Measurements from ENCODE around the gene DCDC2B. TPM values are rescaled to one million over a fixed set of nuclear protein-coding genes. Genes with fewer than 3 reads are reported as not detected.
A peak's percentile ranks its signal among the peaks of the same experiment; 100 is the strongest.

Gene DCDC2B
- total and polyA plus RNA-seq, 9 of the 15 experiments (the other 6 are each of a cell fraction or from before 2014, with no cell fraction given), result not detected

- no peak; the same call in none of the 2 replicates for TF ChIP-seq HOMEZ (CRISPR knock-in tag; IDR thresholded peaks at IDR 0.05)
- TF ChIP-seq NCOA4 (IDR thresholded peaks at IDR 0.05; ENCODE audit: partially characterized antibody), result no peak
- no peak for TF ChIP-seq ZNF124 (CRISPR knock-in tag; IDR thresholded peaks at IDR 0.05)
- no peak for TF ChIP-seq ZNF785 (CRISPR knock-in tag; IDR thresholded peaks at IDR 0.05)
- TF ChIP-seq NCOR1 (IDR thresholded peaks at IDR 0.05), result no peak
- TF ChIP-seq ZNF507 (tag; conservative IDR thresholded peaks at IDR 0.05), result no peak
- TF ChIP-seq PTBP1 (IDR thresholded peaks at IDR 0.05; ENCODE audit: low read depth, low read length), result no peak
- TF ChIP-seq RBM15 (IDR thresholded peaks at IDR 0.05; ENCODE audit: insufficient read depth, low read length), result no peak
- TF ChIP-seq ZZZ3 (IDR thresholded peaks at IDR 0.05), result no peak
- TF ChIP-seq, protein P1, sequence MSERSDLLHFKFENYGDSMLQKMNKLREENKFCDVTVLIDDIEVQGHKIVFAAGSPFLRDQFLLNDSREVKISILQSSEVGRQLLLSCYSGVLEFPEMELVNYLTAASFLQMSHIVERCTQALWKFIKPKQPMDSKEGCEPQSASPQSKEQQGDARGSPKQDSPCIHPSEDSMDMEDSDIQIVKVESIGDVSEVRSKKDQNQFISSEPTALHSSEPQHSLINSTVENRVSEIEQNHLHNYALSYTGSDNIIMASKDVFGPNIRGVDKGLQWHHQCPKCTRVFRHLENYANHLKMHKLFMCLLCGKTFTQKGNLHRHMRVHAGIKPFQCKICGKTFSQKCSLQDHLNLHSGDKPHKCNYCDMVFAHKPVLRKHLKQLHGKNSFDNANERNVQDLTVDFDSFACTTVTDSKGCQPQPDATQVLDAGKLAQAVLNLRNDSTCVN (CRISPR knock-in tag; IDR thresholded peaks at IDR 0.05), result no peak
- TF ChIP-seq TCF7 (IDR thresholded peaks at IDR 0.05; ENCODE audit: borderline replicate concordance), result peak; percentile 63; the same call in 1 of the 2 replicates
- TF ChIP-seq POLR3A (IDR thresholded peaks at IDR 0.05; ENCODE audit: borderline replicate concordance, extremely low read depth, insufficient read depth, insufficient read length), result no peak
- TF ChIP-seq DDX20 (tag; IDR thresholded peaks at IDR 0.05; ENCODE audit: low read depth), result 0 out of 2 replicates have a peak, but pooled peaks have one; percentile 10
- TF ChIP-seq CHD2 (IDR thresholded peaks at IDR 0.05; ENCODE audit: low read depth, low read length), result peak; percentile 60
- TF ChIP-seq, protein P2, sequence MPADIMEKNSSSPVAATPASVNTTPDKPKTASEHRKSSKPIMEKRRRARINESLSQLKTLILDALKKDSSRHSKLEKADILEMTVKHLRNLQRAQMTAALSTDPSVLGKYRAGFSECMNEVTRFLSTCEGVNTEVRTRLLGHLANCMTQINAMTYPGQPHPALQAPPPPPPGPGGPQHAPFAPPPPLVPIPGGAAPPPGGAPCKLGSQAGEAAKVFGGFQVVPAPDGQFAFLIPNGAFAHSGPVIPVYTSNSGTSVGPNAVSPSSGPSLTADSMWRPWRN (IDR thresholded peaks at IDR 0.05; ENCODE audit: low read depth), result no peak
- TF ChIP-seq, protein P3, sequence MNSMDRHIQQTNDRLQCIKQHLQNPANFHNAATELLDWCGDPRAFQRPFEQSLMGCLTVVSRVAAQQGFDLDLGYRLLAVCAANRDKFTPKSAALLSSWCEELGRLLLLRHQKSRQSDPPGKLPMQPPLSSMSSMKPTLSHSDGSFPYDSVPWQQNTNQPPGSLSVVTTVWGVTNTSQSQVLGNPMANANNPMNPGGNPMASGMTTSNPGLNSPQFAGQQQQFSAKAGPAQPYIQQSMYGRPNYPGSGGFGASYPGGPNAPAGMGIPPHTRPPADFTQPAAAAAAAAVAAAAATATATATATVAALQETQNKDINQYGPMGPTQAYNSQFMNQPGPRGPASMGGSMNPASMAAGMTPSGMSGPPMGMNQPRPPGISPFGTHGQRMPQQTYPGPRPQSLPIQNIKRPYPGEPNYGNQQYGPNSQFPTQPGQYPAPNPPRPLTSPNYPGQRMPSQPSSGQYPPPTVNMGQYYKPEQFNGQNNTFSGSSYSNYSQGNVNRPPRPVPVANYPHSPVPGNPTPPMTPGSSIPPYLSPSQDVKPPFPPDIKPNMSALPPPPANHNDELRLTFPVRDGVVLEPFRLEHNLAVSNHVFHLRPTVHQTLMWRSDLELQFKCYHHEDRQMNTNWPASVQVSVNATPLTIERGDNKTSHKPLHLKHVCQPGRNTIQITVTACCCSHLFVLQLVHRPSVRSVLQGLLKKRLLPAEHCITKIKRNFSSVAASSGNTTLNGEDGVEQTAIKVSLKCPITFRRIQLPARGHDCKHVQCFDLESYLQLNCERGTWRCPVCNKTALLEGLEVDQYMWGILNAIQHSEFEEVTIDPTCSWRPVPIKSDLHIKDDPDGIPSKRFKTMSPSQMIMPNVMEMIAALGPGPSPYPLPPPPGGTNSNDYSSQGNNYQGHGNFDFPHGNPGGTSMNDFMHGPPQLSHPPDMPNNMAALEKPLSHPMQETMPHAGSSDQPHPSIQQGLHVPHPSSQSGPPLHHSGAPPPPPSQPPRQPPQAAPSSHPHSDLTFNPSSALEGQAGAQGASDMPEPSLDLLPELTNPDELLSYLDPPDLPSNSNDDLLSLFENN (IDR thresholded peaks at IDR 0.05; ENCODE audit: low read depth in 2 of 2, low read length in 2 of 2), result no peak; a peak in 1 of 4 replicates
- TF ChIP-seq HDGF (IDR thresholded peaks at IDR 0.05), result no peak; the same call in 1 of the 2 replicates
- TF ChIP-seq HBP1 (CRISPR knock-in tag; IDR thresholded peaks at IDR 0.05), result 0 out of 2 replicates have a peak, but pooled peaks have one; percentile 8
- TF ChIP-seq SAFB2 (IDR thresholded peaks at IDR 0.05; ENCODE audit: borderline replicate concordance, low read depth, low read length, severe bottlenecking), result no peak
These were observed 29.3 kb upstream of the DCDC2B start, which contains the start of gene TXLNA (continued) for GRCh38 chr1:32179443-32180185.

All from K562 (cell line).